HTR-8/SVneo (cell line): Measurements from ENCODE around the gene MAPK13.
"Not testable (repeated sequence)": the region's sequence is repeated elsewhere in the genome, so short reads cannot be mapped to it uniquely, and the experiment has no call there.

Source experiments
- DNase-seq: peaks from one replicate; pipeline ENCODE4 v3.0.0; 2011; ENCODE audit warnings: low spot score, mixed read lengths; ENCODE audit not compliant: insufficient read length
- FAIRE-seq: peaks from 2 replicates; lab custom pipeline; 2011; peaks lifted over from hg19 to GRCh38; lab: Jason Lieb, UNC

MAPK13 gene

DNA sequence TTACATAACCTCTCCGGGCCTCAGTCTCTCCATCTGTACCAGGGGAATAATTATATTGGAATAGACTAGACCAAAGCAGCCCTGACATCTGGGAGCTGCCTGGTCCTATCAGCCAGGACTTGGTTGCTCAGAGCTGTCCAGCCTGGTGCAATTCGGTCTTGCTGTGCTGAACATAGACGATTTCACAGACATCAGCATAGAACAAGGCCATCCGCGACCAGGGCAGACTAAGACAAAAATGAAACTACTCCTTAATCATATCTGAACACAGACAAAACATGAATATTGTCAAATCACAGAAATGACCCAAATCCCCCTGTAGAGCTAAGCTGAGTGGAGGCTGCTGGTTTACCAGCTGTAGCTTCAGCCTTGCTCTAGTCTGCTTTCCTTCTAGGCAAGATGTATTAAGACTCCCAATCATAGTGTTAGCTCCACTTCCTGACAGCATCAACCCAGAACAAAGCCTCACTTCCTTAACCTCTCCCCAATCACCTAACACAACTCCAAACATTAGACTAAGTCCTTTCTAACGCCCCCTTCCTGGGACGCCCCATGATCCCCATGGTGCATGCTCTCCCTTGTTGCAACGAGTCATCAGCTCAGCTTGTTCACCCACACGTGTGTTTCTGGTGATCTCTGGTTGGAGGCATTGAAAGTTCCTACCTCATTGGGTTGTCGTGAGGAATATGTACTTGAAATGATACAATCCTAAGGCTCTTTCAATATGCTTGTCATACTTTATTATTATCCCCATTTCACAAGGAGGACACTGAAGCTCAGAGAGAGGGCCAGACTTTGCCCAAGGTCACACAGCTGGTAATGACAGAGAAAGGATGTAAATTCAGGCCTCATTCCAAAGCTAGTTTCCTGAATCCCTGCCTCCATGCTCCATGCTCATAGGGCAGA, 3.5 kb upstream of the MAPK13 start:
- no peak for FAIRE-seq
- DNase-seq = no peak

DNA sequence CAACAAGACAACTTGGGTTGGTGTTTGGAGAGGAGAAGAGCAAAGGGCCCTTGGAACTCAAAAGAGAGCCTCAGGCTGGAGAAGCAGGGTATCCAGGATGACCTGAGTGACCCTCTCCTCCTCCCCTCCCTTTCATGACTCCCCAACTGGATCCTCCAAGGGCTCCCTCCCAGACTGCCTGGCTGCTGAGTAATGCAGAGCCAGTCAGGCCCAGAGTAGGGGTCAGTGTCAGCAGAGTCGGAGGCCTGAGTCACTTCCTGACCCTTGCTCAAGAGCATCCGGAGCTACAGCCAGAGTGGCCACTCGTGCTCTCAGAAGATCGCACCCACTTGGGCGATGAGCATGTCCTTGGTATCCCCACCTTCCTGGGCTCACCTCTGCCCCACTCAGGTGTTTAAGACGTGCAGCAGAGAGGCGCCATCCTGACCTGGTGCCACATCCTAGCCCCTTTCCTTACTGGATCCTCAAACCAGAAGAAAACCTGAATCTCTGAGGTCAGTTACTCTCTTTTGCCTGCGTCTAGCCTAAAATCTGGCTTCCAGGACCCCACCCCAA, 2.8 kb upstream of the MAPK13 start:
- DNase-seq = peak; percentile 89
- FAIRE-seq = peak; percentile 80

DNA sequence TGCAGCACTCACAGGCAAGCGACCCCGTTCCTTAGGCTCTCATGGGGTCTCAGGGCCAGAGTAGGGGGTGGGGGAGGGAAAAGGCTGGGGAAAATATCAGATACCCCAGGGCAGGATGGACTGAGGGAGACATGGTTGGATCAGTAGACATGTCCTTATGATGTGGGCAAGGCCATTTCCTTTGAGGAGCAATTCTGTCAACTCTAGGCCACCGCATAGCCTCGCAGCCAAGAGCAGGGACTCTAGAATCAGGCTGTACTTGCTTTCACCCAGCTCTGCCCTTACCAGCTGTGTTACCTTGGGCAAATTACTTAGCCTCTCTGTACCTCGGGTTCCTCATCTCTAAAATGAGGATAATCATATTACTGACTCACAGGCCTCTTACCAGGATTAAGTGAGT, 2.2 kb upstream of the MAPK13 start:
- no peak for DNase-seq

DNA sequence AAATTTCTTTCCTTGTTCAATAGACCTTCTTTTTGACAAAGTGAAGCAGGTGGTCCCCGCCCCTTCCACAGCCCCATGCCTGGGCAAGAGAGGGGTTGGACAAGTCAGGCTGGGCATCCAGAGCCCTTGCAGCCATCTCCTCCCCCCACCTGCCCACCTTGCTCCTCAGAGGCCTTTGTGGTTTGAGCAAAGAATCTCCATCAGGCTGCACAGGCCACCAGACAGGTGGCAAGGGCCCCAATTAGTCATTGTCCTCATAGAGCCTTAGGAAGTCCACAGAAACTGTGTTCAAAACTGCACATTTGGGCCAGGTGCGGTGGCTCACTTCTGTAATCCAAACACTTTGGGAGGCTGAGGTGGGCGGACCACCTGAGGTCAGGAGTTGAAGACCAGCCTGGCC, 1.5 kb upstream of the MAPK13 start:
- FAIRE-seq = no peak
- DNase-seq = no peak

More for the DNA sequence above, 2.2 kb upstream of the MAPK13 start:
- FAIRE-seq = no peak

DNA sequence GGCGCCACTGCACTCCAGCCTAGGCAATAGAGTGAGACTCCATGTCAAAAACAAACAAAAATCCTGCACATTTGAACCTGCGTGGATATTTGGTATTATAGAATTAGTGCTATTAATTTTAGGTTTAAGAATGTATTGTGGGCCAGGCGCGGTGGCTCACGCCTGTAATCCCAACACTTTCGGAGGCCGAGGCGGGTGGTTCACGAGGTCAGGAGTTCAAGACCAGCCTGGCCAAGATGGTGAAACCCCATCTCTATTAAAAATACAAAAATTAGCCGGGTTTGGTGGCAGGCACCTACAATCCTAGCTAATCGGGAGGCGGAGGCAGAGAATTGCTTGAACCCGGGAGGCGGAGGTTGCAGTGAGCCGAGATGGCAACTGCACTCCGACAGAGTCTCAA, 979 bp upstream of the MAPK13 start:
- FAIRE-seq, DNase-seq: not testable (repeated sequence)

DNA sequence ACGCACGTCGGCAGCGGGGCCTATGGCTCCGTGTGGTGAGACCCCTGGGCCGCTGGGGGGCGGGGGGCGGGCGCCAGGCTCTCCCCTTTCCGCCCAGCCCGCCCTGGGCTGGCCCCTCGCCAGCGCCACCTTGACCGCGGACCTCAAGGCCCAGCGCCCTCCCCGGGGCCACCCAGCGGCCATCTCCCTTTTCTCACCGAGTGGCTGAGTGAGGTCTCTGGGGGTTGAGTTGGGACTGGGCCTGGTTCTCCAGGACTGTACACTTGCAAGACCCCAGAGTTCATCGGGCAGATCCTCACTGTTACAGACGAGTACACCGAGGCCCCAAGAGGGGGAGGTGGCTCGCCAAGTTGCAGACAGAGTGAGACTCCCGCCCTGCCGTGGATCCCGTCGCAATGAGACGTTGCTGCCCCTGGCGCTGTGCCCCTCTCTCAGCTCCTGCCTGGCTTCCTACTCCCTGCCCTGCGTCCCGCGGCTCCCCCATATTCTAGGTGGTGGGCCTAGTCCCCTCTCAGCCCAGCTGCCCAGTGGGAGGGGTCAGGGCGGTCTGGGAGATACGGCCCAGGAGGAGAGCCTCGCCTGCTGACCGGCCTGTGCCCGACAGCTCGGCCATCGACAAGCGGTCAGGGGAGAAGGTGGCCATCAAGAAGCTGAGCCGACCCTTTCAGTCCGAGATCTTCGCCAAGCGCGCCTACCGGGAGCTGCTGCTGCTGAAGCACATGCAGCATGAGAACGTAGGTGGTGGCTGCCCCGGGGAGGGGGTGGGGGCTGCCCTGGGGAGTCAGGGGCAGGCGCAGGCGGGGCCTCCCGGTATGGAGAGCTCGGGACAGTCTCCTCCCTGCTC, 576 bp downstream of the MAPK13 start:
- DNase-seq (no peak), FAIRE-seq (no peak)

DNA sequence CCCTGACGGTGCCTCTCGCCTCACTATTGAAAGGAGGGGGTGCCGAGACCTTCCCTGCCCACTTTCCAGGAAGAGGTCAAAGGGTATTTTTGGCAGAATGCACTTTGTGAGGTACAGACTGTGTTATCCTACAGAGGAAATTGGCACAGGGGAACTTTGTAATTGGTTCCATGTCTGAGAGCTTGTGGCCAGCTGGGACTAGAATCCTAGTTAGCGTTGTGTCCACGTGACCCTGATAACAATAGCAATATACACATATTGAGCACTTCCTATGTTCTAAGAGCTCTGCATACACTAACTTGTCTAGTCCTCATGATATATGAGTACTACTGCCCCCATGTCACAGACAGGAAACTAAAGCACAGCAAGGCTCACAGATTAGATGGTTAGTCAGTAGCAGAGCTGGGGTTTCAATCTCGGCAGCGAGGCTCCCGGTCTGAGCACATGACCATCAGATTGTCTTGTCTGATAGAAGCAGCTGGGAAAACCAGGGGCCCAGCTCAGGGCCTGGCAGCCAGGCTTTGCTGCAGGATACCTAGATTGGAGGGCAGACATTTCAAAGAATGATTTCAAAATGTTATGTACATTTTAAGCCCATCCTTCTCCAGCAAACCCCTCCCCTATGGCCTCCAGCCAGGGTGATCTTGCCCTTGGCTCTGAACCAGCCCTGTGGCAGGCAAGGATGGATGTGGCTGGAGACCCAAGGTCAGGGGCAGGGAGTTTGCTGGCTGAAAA, 1.4 kb downstream of the MAPK13 start:
- no peak for FAIRE-seq
- DNase-seq = peak; percentile 65

DNA sequence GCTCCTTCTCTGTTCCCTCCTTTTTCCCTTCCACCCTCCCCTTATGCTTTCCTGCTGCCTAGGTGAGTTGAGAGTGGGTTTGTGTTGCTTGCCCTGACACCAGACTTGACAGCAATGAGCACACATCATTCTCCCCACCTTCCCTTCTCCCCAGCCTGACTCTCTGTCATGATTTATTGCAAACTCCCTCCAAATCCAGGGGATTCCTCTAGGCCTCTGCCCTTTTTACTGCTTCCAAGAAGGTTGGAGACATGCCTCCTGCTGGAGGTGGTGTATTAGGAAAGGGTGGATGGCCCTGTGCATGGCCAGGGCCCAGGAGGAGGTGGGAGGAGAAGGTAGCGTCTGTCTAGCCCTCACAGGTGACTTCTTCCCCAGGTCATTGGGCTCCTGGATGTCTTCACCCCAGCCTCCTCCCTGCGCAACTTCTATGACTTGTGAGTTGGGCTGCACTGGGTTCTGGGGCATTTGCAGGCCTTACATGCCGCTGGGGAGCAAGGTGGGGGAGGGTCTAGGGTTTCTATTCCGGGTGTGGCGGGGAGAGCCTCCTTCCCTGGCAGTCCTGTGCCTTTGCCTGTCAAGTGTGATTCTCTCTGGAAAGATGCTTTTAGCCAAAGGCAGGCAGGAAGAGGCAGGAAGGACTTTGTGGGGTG, 2.1 kb downstream of the MAPK13 start:
- DNase-seq = no peak
- FAIRE-seq = no peak

DNA sequence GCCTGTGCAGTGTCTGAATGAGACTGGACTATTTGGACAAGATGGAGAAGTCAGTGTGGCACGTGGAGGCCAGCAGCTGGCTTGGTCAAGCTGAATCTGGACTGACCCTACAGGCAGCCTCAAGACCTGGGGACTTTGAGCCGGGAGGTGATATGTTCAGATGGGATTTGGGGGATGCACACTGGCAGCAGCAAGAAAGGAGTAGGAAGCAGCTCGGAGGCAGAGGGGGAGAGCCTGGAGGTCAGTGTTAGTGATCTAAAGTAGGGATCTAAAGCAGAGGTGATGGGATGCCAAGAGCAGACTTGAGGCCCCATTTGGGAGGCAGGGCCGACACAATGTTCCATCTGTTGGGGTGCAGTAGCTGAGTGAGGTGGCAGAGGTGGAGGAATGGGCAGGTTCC, 2.8 kb downstream of the MAPK13 start:
- FAIRE-seq (no peak), DNase-seq (no peak)

DNA sequence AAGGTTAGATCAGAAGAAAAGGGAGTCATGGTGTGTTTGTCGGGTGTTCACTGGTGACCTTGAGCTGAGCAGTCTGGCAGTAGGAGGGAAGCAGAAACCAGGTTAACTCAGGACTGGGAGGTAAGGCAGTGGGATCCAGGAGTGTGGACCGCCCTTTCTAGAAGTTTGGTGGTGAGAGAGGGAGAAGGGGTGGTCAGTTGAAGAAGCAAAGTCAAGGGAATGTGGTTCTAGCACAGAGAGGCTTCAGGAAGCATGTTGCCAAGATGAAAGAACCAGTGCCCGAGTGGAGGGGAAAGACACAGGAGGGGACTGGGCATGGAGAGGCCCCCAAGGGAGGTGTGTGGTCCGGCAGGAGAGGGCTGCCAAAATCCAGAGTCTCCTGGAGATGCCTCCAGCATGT, 3.6 kb downstream of the MAPK13 start:
- DNase-seq (no peak), FAIRE-seq (no peak)

DNA sequence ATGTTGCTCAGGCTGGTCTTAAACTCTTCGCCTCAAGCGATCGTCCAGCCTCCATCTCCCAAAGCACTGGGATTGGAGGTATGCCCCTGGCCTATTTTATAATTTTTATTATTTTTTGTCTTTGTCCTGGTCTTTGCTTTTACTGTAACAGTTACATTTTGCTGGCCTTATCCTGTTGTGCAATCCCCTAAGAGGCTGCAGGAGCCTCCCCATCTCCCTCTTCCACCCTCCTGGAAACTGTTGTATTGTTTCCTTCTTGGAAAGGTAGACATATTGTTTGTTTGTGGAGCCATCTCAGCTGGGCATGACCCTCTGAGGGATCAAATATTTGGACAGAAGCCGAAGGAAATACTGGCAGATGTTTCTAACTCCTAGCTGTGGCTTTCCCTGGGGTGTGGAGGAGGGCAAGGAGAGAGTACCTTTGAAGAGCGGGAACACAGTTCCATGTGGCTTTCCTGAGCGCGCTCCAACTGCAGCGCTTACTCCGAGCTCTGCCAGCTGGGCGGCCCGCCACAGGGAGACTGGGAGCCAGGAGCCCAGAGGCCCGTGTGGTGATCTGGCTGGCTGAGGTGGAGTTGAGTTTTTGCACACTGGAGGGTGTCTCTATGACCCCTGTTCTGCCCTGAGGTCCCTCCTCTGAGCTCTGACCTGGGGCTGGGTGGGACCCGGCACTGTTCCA, 4.9 kb downstream of the MAPK13 start:
- no peak for FAIRE-seq
- DNase-seq = no peak

DNA sequence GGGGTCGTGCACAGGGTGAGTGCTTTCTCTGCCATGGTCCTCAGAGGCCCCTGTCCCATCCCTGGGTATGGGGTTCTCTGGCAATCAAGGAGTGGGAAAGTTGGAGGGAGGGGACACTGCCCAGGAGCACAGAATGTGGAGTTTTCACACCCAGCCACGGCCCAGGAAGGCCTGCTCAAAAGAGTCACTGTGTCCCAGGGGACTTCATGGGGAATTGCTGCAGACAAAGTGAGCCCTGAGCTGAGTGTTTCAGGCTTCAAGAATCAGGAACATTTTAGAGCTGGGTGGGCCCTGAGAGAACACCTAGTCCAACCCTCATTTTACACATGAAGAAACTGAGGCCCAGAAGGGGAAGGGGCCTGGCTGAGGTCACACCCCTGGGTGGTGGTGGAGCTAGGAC, 5.7 kb downstream of the MAPK13 start:
- FAIRE-seq (no peak), DNase-seq (no peak)

DNA sequence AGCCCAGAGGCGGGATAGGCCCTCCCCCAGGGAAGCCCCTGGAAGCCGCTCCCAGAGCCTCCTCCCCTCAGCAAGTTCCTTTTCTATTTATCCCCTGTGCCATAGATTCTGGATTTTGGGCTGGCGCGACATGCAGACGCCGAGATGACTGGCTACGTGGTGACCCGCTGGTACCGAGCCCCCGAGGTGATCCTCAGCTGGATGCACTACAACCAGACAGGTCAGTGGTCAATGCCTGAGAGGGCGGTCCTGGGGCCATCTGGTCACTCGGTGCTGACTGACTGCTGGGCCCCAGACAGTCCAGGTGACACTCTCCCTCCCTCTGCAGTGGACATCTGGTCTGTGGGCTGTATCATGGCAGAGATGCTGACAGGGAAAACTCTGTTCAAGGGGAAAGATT, 6.2 kb downstream of the MAPK13 start:
- FAIRE-seq = no peak
- DNase-seq = no peak

DNA sequence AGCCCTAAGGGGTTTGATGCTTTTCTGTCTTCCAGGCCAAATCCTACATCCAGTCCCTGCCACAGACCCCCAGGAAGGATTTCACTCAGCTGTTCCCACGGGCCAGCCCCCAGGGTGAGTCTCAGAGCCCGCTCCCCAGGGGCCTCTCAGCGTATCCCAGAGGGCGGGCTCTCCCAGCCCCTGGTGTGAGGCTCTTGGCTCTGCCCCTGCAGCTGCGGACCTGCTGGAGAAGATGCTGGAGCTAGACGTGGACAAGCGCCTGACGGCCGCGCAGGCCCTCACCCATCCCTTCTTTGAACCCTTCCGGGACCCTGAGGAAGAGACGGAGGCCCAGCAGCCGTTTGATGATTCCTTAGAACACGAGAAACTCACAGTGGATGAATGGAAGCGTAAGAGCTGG, 8.4 kb downstream of the MAPK13 start:
- no peak for FAIRE-seq
- no peak for DNase-seq

DNA sequence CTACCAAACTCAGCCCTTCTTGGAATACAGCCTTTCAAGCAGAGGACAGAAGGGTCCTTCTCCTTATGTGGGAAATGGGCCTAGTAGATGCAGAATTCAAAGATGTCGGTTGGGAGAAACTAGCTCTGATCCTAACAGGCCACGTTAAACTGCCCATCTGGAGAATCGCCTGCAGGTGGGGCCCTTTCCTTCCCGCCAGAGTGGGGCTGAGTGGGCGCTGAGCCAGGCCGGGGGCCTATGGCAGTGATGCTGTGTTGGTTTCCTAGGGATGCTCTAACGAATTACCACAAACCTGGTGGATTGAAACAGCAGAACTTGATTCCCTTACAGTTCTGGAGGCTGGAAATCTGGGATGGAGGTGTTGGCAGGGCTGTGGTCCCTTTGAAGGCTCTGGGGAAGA, 9.1 kb downstream of the MAPK13 start:
- DNase-seq (no peak), FAIRE-seq (no peak)

DNA sequence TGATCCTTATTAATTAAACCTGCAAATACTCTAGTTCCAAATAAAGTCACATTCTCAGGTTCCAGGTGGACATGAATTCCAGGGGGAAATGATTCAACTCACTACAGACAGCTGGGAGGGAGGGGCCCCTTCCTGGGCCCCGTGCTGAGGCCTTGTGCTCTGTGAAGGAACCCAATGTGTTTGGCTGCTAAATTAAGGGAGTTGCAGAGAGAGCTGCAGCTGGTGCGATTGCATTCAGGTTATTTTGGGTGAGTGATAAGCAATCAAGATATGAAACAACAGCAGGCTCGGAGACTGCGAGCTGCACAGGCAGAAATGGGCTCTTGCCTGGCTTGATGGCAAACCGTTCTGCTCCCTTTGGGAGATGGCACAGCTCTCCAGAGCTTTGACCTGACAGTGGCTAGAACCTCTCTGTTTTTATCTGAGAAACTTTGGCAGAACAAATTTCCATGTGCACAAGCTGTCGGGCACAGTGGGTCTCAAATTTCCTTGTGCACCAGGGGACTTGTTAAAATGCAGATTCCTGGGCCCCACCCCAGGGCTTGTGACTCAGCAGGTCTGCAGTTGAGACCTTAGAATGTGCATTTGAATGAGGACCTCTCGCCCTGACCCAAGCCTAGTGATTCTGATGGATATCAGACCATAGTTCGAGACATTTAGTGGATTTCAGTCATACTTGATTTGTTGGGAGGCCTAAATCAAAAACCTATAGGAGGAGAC, 9.8 kb downstream of the MAPK13 start:
- DNase-seq = no peak
- no peak for FAIRE-seq

DNA sequence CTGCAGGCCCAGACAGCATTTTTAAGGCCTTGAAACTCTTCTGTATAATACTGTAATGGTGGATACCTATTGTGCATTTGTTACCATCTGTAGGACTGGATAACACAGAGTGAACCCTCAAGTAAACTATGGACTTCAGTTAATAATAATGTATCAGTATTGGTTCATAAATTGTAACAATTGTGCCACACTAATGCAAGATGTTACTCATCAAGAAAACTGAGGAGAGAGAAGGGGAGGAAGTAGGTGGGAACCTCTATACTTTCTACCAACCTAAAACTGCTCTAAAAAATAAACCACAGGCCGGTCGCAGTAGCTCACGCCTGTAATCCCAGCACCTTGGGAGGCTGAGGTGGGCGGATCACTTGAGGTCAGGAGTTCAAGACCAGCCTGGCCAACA, 10.8 kb downstream of the MAPK13 start:
- FAIRE-seq = no peak
- no peak for DNase-seq

DNA sequence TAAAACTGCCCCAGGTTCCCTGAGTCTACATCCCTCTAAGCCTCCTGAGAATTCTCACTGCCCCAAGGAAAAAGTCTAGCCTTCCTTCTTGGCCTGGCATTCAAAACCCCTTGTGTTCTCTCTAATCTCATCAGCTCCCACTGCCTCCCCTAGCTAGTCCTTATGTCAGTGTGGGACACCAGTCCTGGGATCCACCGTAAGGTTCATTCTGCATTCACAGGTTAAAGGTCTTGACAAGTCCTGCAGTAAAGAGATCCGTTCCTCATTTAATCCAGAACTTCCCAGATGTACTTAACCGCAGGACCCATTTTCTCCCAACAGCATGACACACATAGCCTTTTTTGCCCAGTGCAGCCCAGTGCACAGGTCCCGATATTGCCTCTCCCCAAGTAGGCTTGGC, 11.6 kb downstream of the MAPK13 start:
- FAIRE-seq (no peak), DNase-seq (no peak)
